H1 (cell line): ENCODE measurements around the gene CACNA1D. TPM values are rescaled to one million over a fixed set of nuclear protein-coding genes. Genes with fewer than 3 reads are reported as not detected.

Experiments used
- CTCF ChIA-PET: fragments of 300-600 bp; sonication (Branson Sonifier 250); formaldehyde crosslinking; loops from one replicate; lab custom pipeline; 2021; ENCODE audit not compliant: partially characterized antibody; lab: Charles Lee
- POLR2A ChIA-PET: fragments of 300-600 bp; sonication (Branson Sonifier 250); formaldehyde crosslinking; loops from one replicate; lab custom pipeline; 2021; ENCODE audit warnings: inconsistent platforms; ENCODE audit not compliant: partially characterized antibody; lab: Charles Lee
- DNase-seq, 2 experiments: peaks; one replicate each; pipeline versions ENCODE4 v3.0.0 to v3.0.0-alpha.2; 2010 to 2022; ENCODE audit warnings: low spot score in 2 of 2, low read depth in 1 of 2, mixed read lengths in 1 of 2
- FAIRE-seq: peaks from 2 replicates; lab custom pipeline; 2011; peaks lifted over from hg19 to GRCh38; lab: Jason Lieb, UNC
- H2AFZ ChIP-seq: 2 replicates; pipeline ENCODE4 v1.8.1; 2012; ENCODE audit warnings: low read length, inconsistent platforms
- H2AK5ac ChIP-seq: 2 replicates; pipeline ENCODE4 v1.6.1; 2013; ENCODE audit warnings: low read depth, low read length
- H2BK120ac ChIP-seq: replicated peaks from 2 replicates; pipeline ENCODE3; 2013; ENCODE audit warnings: low read depth, low read length, inconsistent platforms
- H2BK12ac ChIP-seq: 2 replicates; pipeline ENCODE4 v1.6.1; 2013; ENCODE audit warnings: low read depth, low read length
- H2BK15ac ChIP-seq: 2 replicates; pipeline ENCODE4 v1.6.1; 2013; ENCODE audit warnings: low read length
- H2BK20ac ChIP-seq: 2 replicates; pipeline ENCODE4 v1.6.1; 2013; ENCODE audit warnings: low read length
- H2BK5ac ChIP-seq: 2 replicates; pipeline ENCODE4 v1.6.1; 2013; ENCODE audit warnings: low read depth, low read length
- H3K14ac ChIP-seq: 2 replicates; pipeline ENCODE4 v1.6.1; 2013; ENCODE audit warnings: inconsistent platforms; ENCODE audit not compliant: insufficient read length
- H3K18ac ChIP-seq: 2 replicates; pipeline ENCODE4 v1.6.1; 2013; ENCODE audit warnings: low read length; ENCODE audit errors: extremely low read depth
- H3K23ac ChIP-seq: 2 replicates; pipeline ENCODE4 v1.6.1; 2013; ENCODE audit warnings: inconsistent platforms; ENCODE audit not compliant: insufficient read length
- H3K23me2 ChIP-seq: 2 replicates; pipeline ENCODE4 v1.6.1; 2013; ENCODE audit warnings: low read depth, low read length
- H3K27ac ChIP-seq: 2 replicates; pipeline ENCODE4 v1.6.1; 2011; ENCODE audit warnings: low read depth, low read length, inconsistent platforms
- H3K27me3 ChIP-seq, 4 experiments: replicated peaks in 1 of 4; 1 replicate in 1 of 4; 2 replicates in 3 of 4; pipeline versions ENCODE4 v1.6.1 to v1.8.1; 2011 to 2013; ENCODE audit warnings: low read length in 3 of 4, mild to moderate bottlenecking in 3 of 4, inconsistent platforms in 2 of 4, mixed read lengths in 2 of 4, moderate library complexity in 1 of 4; ENCODE audit not compliant: control insufficient read depth in 3 of 4, insufficient read depth in 3 of 4; ENCODE audit errors: extremely low read depth in 1 of 4
- H3K36me3 ChIP-seq, 4 experiments: 2 replicates each; pipeline versions ENCODE4 v1.6.1 to v1.8.1; 2011 to 2013; ENCODE audit warnings: mild to moderate bottlenecking in 4 of 4, low read length in 3 of 4, moderate library complexity in 2 of 4, control low read depth in 1 of 4, inconsistent platforms in 1 of 4; ENCODE audit not compliant: insufficient read depth in 4 of 4, control insufficient read depth in 2 of 4
- H3K4ac ChIP-seq: replicated peaks from 2 replicates; pipeline ENCODE3; 2013; ENCODE audit warnings: low read length, low read depth, mixed read lengths, inconsistent platforms; ENCODE audit not compliant: insufficient read length
- H3K4me1 ChIP-seq, 4 experiments: replicated peaks in 1 of 4; 1 replicate in 1 of 4; 2 replicates in 3 of 4; pipeline versions ENCODE4 v1.6.1 to v1.8.1; 2011 to 2013; ENCODE audit warnings: low read length in 3 of 4, inconsistent platforms in 2 of 4, mixed read lengths in 1 of 4; ENCODE audit not compliant: insufficient read depth in 4 of 4, control insufficient read depth in 3 of 4
- H3K4me2 ChIP-seq, 2 experiments: 2 replicates each; pipeline versions ENCODE4 v1.6.1 to v1.8.1; 2011 to 2013; ENCODE audit warnings: low read depth in 2 of 2, low read length in 2 of 2, control low read depth in 1 of 2, inconsistent platforms in 1 of 2, mild to moderate bottlenecking in 1 of 2; ENCODE audit not compliant: insufficient read depth in 1 of 2
- H3K4me3 ChIP-seq, 4 experiments: fragments of 200-600, 300-600 bp in 1 of 4; sonication (generic), shearing (Covaris generic), sonication (Bioruptor Twin) in 1 of 4; 2 replicates each; pipeline versions ENCODE4 v1.5.1 to v1.8.1; 2011 to 2016; ENCODE audit warnings: low read length in 4 of 4, low read depth in 3 of 4, control low read depth in 2 of 4, inconsistent platforms in 2 of 4, mild to moderate bottlenecking in 2 of 4, mixed read lengths in 1 of 4, moderate library complexity in 1 of 4; ENCODE audit not compliant: insufficient read depth in 2 of 4; ENCODE audit errors: extremely low read depth in 1 of 4
- H3K56ac ChIP-seq: replicated peaks from 2 replicates; pipeline ENCODE3; 2013; ENCODE audit warnings: low read depth, mild to moderate bottlenecking, mixed read lengths, low read length, inconsistent platforms; ENCODE audit not compliant: insufficient read length
- H3K79me1 ChIP-seq: 2 replicates; pipeline ENCODE4 v1.6.1; 2013; ENCODE audit warnings: low read depth, low read length, control low read depth
- H3K79me2 ChIP-seq, 2 experiments: 2 replicates each; pipeline versions ENCODE4 v1.6.1 to v1.8.1; 2012 to 2013; ENCODE audit warnings: low read length in 2 of 2, mild to moderate bottlenecking in 2 of 2, inconsistent platforms in 1 of 2; ENCODE audit not compliant: insufficient read depth in 2 of 2, control insufficient read depth in 1 of 2
- H3K9ac ChIP-seq, 4 experiments: replicated peaks in 1 of 4; 1 replicate in 1 of 4; 2 replicates in 3 of 4; pipeline versions ENCODE4 v1.6.1 to v1.8.1; 2011 to 2013; ENCODE audit warnings: low read depth in 3 of 4, low read length in 3 of 4, control low read depth in 2 of 4, mild to moderate bottlenecking in 2 of 4, moderate library complexity in 2 of 4, inconsistent platforms in 1 of 4; ENCODE audit errors: extremely low read depth in 1 of 4
- H3K9me3 ChIP-seq, 2 experiments: 2 replicates each; pipeline versions ENCODE4 v1.6.1 to v1.8.1; 2012 to 2013; ENCODE audit warnings: mild to moderate bottlenecking in 2 of 2, moderate library complexity in 2 of 2, control low read depth in 1 of 2, inconsistent platforms in 1 of 2, low read depth in 1 of 2, low read length in 1 of 2, mixed read lengths in 1 of 2; ENCODE audit not compliant: insufficient read depth in 2 of 2
- H4K20me1 ChIP-seq, 2 experiments: replicated peaks in 1 of 2; 2 replicates each; pipeline versions ENCODE3 to v1.8.1; 2011 to 2013; ENCODE audit warnings: inconsistent platforms in 2 of 2, low read length in 2 of 2, mild to moderate bottlenecking in 1 of 2; ENCODE audit not compliant: insufficient read depth in 2 of 2, control insufficient read depth in 1 of 2
- H4K5ac ChIP-seq: 2 replicates; pipeline ENCODE4 v1.6.1; 2013; ENCODE audit warnings: low read length, low read depth, mixed read lengths, inconsistent platforms; ENCODE audit not compliant: insufficient read length
- H4K8ac ChIP-seq: 2 replicates; pipeline ENCODE4 v1.8.0; 2013; ENCODE audit warnings: mild to moderate bottlenecking, moderate library complexity, low read length, inconsistent platforms; ENCODE audit not compliant: insufficient read depth; ENCODE audit errors: extremely low read depth
- H4K91ac ChIP-seq: replicated peaks from 2 replicates; pipeline ENCODE3; 2013; ENCODE audit warnings: low read length, mixed read lengths, inconsistent platforms; ENCODE audit not compliant: insufficient read length
- FOSL1 ChIP-seq: IDR thresholded peaks from 2 replicates; pipeline ENCODE4 v1.6.1; 2011; ENCODE audit warnings: mild to moderate bottlenecking, low read depth, low read length, moderate library complexity; ENCODE audit not compliant: insufficient read depth
- GABPA ChIP-seq: IDR thresholded peaks from 2 replicates; pipeline ENCODE4 v1.6.1; 2011; ENCODE audit warnings: mild to moderate bottlenecking, low read length, moderate library complexity, borderline replicate concordance; ENCODE audit not compliant: insufficient read depth
- GTF2F1 ChIP-seq: IDR thresholded peaks from 2 replicates; pipeline ENCODE4 v1.6.1; 2012; ENCODE audit warnings: low read depth, low read length, improper control_type of control experiment, borderline replicate concordance
- JUN ChIP-seq: IDR thresholded peaks from 2 replicates; pipeline ENCODE4 v1.6.1; 2011; ENCODE audit warnings: low read depth, mild to moderate bottlenecking, improper control_type of control experiment, low read length
- KDM4A ChIP-seq: IDR thresholded peaks from one replicate; pipeline ENCODE4 v1.7.1; 2012; ENCODE audit warnings: low read depth, mild to moderate bottlenecking, moderate library complexity, low read length, inconsistent platforms; ENCODE audit not compliant: severe bottlenecking
- SP2 ChIP-seq: IDR thresholded peaks from 2 replicates; pipeline ENCODE4 v1.6.1; 2012; ENCODE audit warnings: mild to moderate bottlenecking, low read length, inconsistent platforms
- WGBS, 2 experiments: shearing (Covaris generic) in 1 of 2; methylation state at CpG; one replicate each; pipeline versions ENCODE4 v1.1.6 to v1.1.7; 2013 to 2015; ENCODE audit warnings: low lambda C conversion rate in 2 of 2, mixed read lengths in 2 of 2, inconsistent platforms in 1 of 2, low coverage in 1 of 2, missing lambda C conversion rate in 1 of 2; ENCODE audit not compliant: insufficient replicate concordance in 2 of 2, insufficient coverage in 1 of 2, insufficient read length in 1 of 2; ENCODE audit errors: extremely low coverage in 1 of 2, missing lambda C conversion rate in 1 of 2; 5-methylcytosine and 5-hydroxymethylcytosine counted together
- polyA plus RNA-seq, 7 experiments: library from polyadenylated mRNA; depleted of rRNA in 3 of 7; stranded (reverse) in 5 of 7; unstranded in 2 of 7; fragments of >200 nt in 5 of 7; fragments of 200-250 nt in 2 of 7; gene quantifications; 1 replicate in 5 of 7; 2 replicates in 1 of 7; 4 replicates in 1 of 7; pipeline versions ENCODE4 v1.2.1 to v1.2.3, GENCODE V29; 2011 to 2013; ENCODE audit warnings: missing spikeins in 2 of 7, mixed read lengths in 2 of 7
- total RNA-seq: library from RNA; stranded (reverse); fragmentation: NEBNext Ultra II Directional; extraction: Animal tissue kit (Norgen Biotek cat#: 25700); gene quantifications from 2 replicates; pipeline ENCODE4 v1.2.1, GENCODE V29; 2021

Gene CACNA1D
- total and polyA plus RNA-seq, 2 of the 8 experiments (the other 6 are each of a cell fraction or from before 2014, with no cell fraction given), result 2.0 to 2.9 TPM

DNA sequence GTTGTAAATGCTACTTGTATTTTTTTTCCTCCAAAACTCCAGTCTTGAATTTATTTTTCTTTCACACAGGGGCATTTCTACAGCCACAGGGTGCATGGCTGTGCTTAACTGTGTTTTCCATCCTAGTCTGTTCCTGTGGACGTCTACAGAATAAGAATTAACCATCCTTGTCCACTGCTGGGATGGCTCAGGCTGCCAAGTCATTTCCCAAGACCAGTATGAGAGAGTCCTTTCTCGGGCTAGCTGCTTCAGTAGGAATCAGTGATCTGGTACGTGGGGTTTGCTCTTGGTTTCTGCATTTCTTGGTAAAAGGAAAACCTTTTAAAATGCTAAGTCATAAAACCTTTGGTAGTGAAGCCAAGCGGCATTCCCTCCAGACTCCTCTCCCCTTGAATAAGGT lies 322.0 kb downstream of the CACNA1D start:
- Histone ChIP-seq H2BK20ac (no peak overlapping the region), H3K23me2 (no peaks in the 10 kb centered on the region), H2BK12ac (no peak overlapping the region), H3K4ac (no peak overlapping the region), H3K4me1 (no peaks in the 10 kb centered on the region; a peak in 1 of 7 replicates), H4K91ac (no peak overlapping the region), H3K36me3 (peaks cover 6 to 15% (median 14%) of the 10 kb centered on the region in 4 experiments; a peak in 6 of 8 replicates), H3K14ac (no peak overlapping the region), H3K27ac (no peak overlapping the region), H3K4me3 (no peak overlapping the region), H4K8ac (no peak overlapping the region), H3K79me1 (no peaks in the 10 kb centered on the region), H2BK120ac (no peak overlapping the region), H2BK5ac (no peak overlapping the region), H4K20me1 (peaks cover 0 to 4% of the 10 kb centered on the region in 2 experiments), H2AFZ (no peak overlapping the region), H3K27me3 (no peaks in the 10 kb centered on the region), H3K79me2 (no peaks in the 10 kb centered on the region), H3K9me3 (no peaks in the 10 kb centered on the region), H3K9ac (no peak overlapping the region), H2BK15ac (no peak overlapping the region), H4K5ac (no peak overlapping the region), H3K23ac (no peak overlapping the region), H3K4me2 (no peak overlapping the region), H3K18ac (no peak overlapping the region), H3K56ac (no peak overlapping the region), H2AK5ac (no peak overlapping the region)
- POLR2A ChIA-PET, result interaction anchor here (0.6 kb wide), 1 partner anchor 323 kb away, joined by 3 read pairs; no protein-coding TSS in a partner anchor
- no peak for DNase-seq
- CTCF ChIA-PET, result interaction anchor here (0.8 to 1.4 kb wide), 5 partner anchors 8 to 201 kb away, joined by 3 to 4 read pairs (median 3); no protein-coding TSS in a partner anchor
- TF ChIP-seq KDM4A, result no peak
- no peak for TF ChIP-seq GTF2F1
- TF ChIP-seq SP2, result no peak
- TF ChIP-seq FOSL1, result no peak
- no peak for TF ChIP-seq JUN
- no peak for TF ChIP-seq GABPA
- 73% methylated on average over 4 of the region's 4 CpGs; no CpG with 5 or more reads in 1 of the 2 experiments for WGBS, 2 experiments
- no peak for FAIRE-seq
